GM18526 (cell line): Measurements from ENCODE around the gene POLR1D.

Experiments
- POLR2A ChIP-seq: IDR thresholded peaks from 3 replicates; pipeline ENCODE4 v1.6.1; 2011; ENCODE audit not compliant: insufficient read length; ENCODE audit errors: extremely low read depth

The POLR1D gene

GRCh38 chr13:27644302-27644701 is 22.6 kb downstream of the POLR1D start:
- TF ChIP-seq POLR2A, result no peak

GRCh38 chr13:27650312-27650711 is 28.6 kb downstream of the POLR1D start:
- TF ChIP-seq POLR2A, result no peak

- TF ChIP-seq POLR2A, result no peak
Measured at GRCh38 chr13:27654059-27654458, 32.4 kb downstream of the POLR1D start.

GRCh38 chr13:27654816-27655215 is 33.1 kb downstream of the POLR1D start:
- no peak for TF ChIP-seq POLR2A

- no peak for TF ChIP-seq POLR2A
Measured at GRCh38 chr13:27657724-27658123, 36.0 kb downstream of the POLR1D start.

- TF ChIP-seq POLR2A, result no peak
Measured at GRCh38 chr13:27658546-27658945, 36.9 kb downstream of the POLR1D start.

- no peak for TF ChIP-seq POLR2A
Measured at GRCh38 chr13:27659145-27659865, 37.6 kb downstream of the POLR1D start.

GRCh38 chr13:27660511-27660910 is 38.8 kb downstream of the POLR1D start:
- TF ChIP-seq POLR2A, result no peak

GRCh38 chr13:27661017-27661416 is 39.3 kb downstream of the POLR1D start:
- no peak for TF ChIP-seq POLR2A

- TF ChIP-seq POLR2A, result no peak
Measured at GRCh38 chr13:27662738-27663470, 41.2 kb downstream of the POLR1D start.

GRCh38 chr13:27663947-27664346 is 42.3 kb downstream of the POLR1D start:
- no peak for TF ChIP-seq POLR2A

- TF ChIP-seq POLR2A, result no peak
Measured at GRCh38 chr13:27665333-27665732, 43.6 kb downstream of the POLR1D start.

GRCh38 chr13:27665761-27666160 is 44.1 kb downstream of the POLR1D start:
- TF ChIP-seq POLR2A, result no peak

GRCh38 chr13:27666951-27667350 is 45.3 kb downstream of the POLR1D start:
- no peak for TF ChIP-seq POLR2A

- no peak for TF ChIP-seq POLR2A
Measured at GRCh38 chr13:27667946-27668345, 46.3 kb downstream of the POLR1D start.

GRCh38 chr13:27670861-27671260 is 49.2 kb downstream of the POLR1D start:
- no peak for TF ChIP-seq POLR2A

GRCh38 chr13:27672025-27672424 is 50.3 kb downstream of the POLR1D start:
- no peak for TF ChIP-seq POLR2A
